GM19193 (cell line): ENCODE data around the gene IRF5.

Experiments used
- POLR2A ChIP-seq: IDR thresholded peaks from 4 replicates; pipeline ENCODE4 v1.6.1; 2011; ENCODE audit not compliant: insufficient read depth, insufficient read length; ENCODE audit errors: extremely low read depth

Gene IRF5

GRCh38 chr7:128903621-128904361 lies 33.9 kb upstream of the IRF5 start:
- TF ChIP-seq POLR2A = no peak

GRCh38 chr7:128904381-128905197 lies 33.1 kb upstream of the IRF5 start:
- no peak for TF ChIP-seq POLR2A

GRCh38 chr7:128906001-128906765 lies 31.5 kb upstream of the IRF5 start:
- TF ChIP-seq POLR2A = no peak

GRCh38 chr7:128906766-128907559 lies 30.8 kb upstream of the IRF5 start:
- no peak for TF ChIP-seq POLR2A

GRCh38 chr7:128908750-128909624 lies 28.7 kb upstream of the IRF5 start:
- no peak for TF ChIP-seq POLR2A

- no peak for TF ChIP-seq POLR2A
These were observed 27.8 kb upstream of the IRF5 start for GRCh38 chr7:128909625-128910568.

GRCh38 chr7:128910569-128910945 lies 27.2 kb upstream of the IRF5 start, which contains the start of gene KCP:
Gene KCP, minus strand, starts transcription at chr7:128910709. Its CDS starts 33 bp downstream, at chr7:128910676.
- no peak for TF ChIP-seq POLR2A

GRCh38 chr7:128911423-128912031 lies 26.2 kb upstream of the IRF5 start:
- no peak for TF ChIP-seq POLR2A

GRCh38 chr7:128912281-128912680 lies 25.4 kb upstream of the IRF5 start:
- no peak for TF ChIP-seq POLR2A

GRCh38 chr7:128913870-128914565 lies 23.7 kb upstream of the IRF5 start:
- no peak for TF ChIP-seq POLR2A

- peak; percentile 21 for TF ChIP-seq POLR2A
These were observed 23.1 kb upstream of the IRF5 start for GRCh38 chr7:128914566-128915151.

- TF ChIP-seq POLR2A = no peak
These were observed 22.4 kb upstream of the IRF5 start for GRCh38 chr7:128915271-128915819.
